Liver (tissue), 9 donors: ENCODE results near the gene CUX1. TPM values are rescaled to one million over a fixed set of nuclear protein-coding genes. Genes with fewer than 3 reads are reported as not detected.
"Not testable (repeated sequence)": the region's sequence is repeated elsewhere in the genome, so short reads cannot be mapped to it uniquely, and the experiment has no call there.

ENCODE experiments used
- DNase-seq: peaks from one replicate; pipeline ENCODE4 v3.0.0-alpha.2; 2017; ENCODE audit warnings: low spot score
- H3K27ac ChIP-seq, 2 donors: one replicate each; pipeline ENCODE4 v1.7.0; 2013; ENCODE audit warnings: inconsistent platforms in 2 of 2, low read length in 2 of 2, control low read depth in 1 of 2, low read depth in 1 of 2, mild to moderate bottlenecking in 1 of 2
- H3K27me3 ChIP-seq, 4 donors: one replicate each; pipeline versions ENCODE4 v1.6.1 to v1.7.0; 2013; ENCODE audit warnings: low read length in 3 of 4, inconsistent platforms in 1 of 4, mild to moderate bottlenecking in 1 of 4, moderate library complexity in 1 of 4; ENCODE audit not compliant: control insufficient read depth in 4 of 4, insufficient read depth in 4 of 4
- H3K36me3 ChIP-seq, 4 donors: one replicate each; pipeline versions ENCODE4 v1.6.1 to v1.7.0; 2013; ENCODE audit warnings: low read length in 3 of 4, mild to moderate bottlenecking in 3 of 4, low read depth in 1 of 4, moderate library complexity in 1 of 4; ENCODE audit not compliant: control insufficient read depth in 4 of 4, insufficient read depth in 3 of 4
- H3K4me1 ChIP-seq, 4 donors: one replicate each; pipeline versions ENCODE4 v1.6.1 to v1.7.0; 2013; ENCODE audit warnings: low read length in 3 of 4, mild to moderate bottlenecking in 3 of 4, moderate library complexity in 1 of 4; ENCODE audit not compliant: control insufficient read depth in 4 of 4, insufficient read depth in 4 of 4
- H3K4me3 ChIP-seq, 3 donors: one replicate each; pipeline versions ENCODE4 v1.6.1 to v1.7.0; 2013; ENCODE audit warnings: low read length in 3 of 3, control low read depth in 1 of 3, low read depth in 1 of 3, mild to moderate bottlenecking in 1 of 3
- H3K9ac ChIP-seq, 2 donors: one replicate each; pipeline ENCODE4 v1.7.0; 2013; ENCODE audit warnings: low read length in 2 of 2, mild to moderate bottlenecking in 2 of 2, moderate library complexity in 2 of 2, control low read depth in 1 of 2, low read depth in 1 of 2
- H3K9me3 ChIP-seq, 4 donors: one replicate each; pipeline versions ENCODE4 v1.6.1 to v1.7.0; 2013; ENCODE audit warnings: low read length in 3 of 4; ENCODE audit not compliant: control insufficient read depth in 4 of 4
- ATF3 ChIP-seq: IDR thresholded peaks from 2 replicates; pipeline ENCODE4 v1.6.1; 2016; ENCODE audit warnings: antibody characterized with exemption
- EGR1 ChIP-seq, 2 donors: IDR thresholded peaks; 2 replicates each; pipeline ENCODE4 v1.6.1; 2016 to 2018; ENCODE audit warnings: antibody characterized with exemption in 2 of 2, low read depth in 2 of 2
- FOXA1 ChIP-seq: IDR thresholded peaks from 2 replicates; pipeline ENCODE4 v1.6.1; 2016; ENCODE audit warnings: antibody characterized with exemption
- FOXA2 ChIP-seq: IDR thresholded peaks from 2 replicates; pipeline ENCODE4 v1.6.1; 2016; ENCODE audit warnings: antibody characterized with exemption
- HNF4A ChIP-seq, 2 donors: conservative IDR thresholded peaks; 2 replicates each; pipeline ENCODE4 v1.6.1; 2016; ENCODE audit warnings: antibody characterized with exemption in 2 of 2, mild to moderate bottlenecking in 2 of 2
- HNF4G ChIP-seq: IDR thresholded peaks from 2 replicates; pipeline ENCODE4 v1.6.1; 2016; ENCODE audit warnings: antibody characterized with exemption
- JUND ChIP-seq, 2 donors: IDR thresholded peaks; 2 replicates each; pipeline ENCODE4 v1.6.1; 2016; ENCODE audit warnings: antibody characterized with exemption in 2 of 2
- RAD21 ChIP-seq, 2 donors: IDR thresholded peaks; 2 replicates each; pipeline ENCODE4 v1.6.1; 2016; ENCODE audit warnings: antibody characterized with exemption in 2 of 2, mild to moderate bottlenecking in 2 of 2
- RXRA ChIP-seq, 2 donors: IDR thresholded peaks; 2 replicates each; pipeline ENCODE4 v1.6.1; 2017 to 2018; ENCODE audit warnings: antibody characterized with exemption in 2 of 2, mild to moderate bottlenecking in 1 of 2
- SP1 ChIP-seq: IDR thresholded peaks from 2 replicates; pipeline ENCODE4 v1.6.1; 2018; ENCODE audit warnings: antibody characterized with exemption, mild to moderate bottlenecking
- YY1 ChIP-seq: IDR thresholded peaks from 2 replicates; pipeline ENCODE4 v1.6.1; 2016; ENCODE audit warnings: antibody characterized with exemption, mild to moderate bottlenecking
- WGBS: extraction: QIAGEN DNeasy Blood & Tissue Kit; methylation state at CpG from one replicate; pipeline ENCODE4 v1.1.7; 2013; 5-methylcytosine and 5-hydroxymethylcytosine counted together
- polyA plus RNA-seq, 2 donors: library from polyadenylated mRNA; stranded (reverse) in 1 of 2; unstranded in 1 of 2; fragments of 200-250 nt in 1 of 2; fragments of >200 nt in 1 of 2; fragmentation: Nextera tagmentation in 1 of 2; extraction: Ambion mirVana in 1 of 2; gene quantifications; one replicate each; pipeline versions ENCODE4 v1.2.1 to v1.2.3, GENCODE V29; 2013 to 2015
- total RNA-seq, 2 donors: library from RNA; depleted of rRNA; stranded (reverse); fragments of >200 nt; gene quantifications; one replicate each; pipeline ENCODE4 v1.2.3, GENCODE V29; 2014
- TF ChIP-seq, protein P1 (sequence below): IDR thresholded peaks from 2 replicates; pipeline ENCODE4 v1.6.1; 2016; ENCODE audit warnings: antibody characterized with exemption
- TF ChIP-seq, protein P2 (sequence below): fragments of 150-350 bp; IDR thresholded peaks from 2 replicates; pipeline ENCODE4 v1.5.1; 2017; ENCODE audit warnings: improper control_type of control experiment, low read depth, low read length; ENCODE audit not compliant: missing input control
- donor health status: healthy.
- donor health status: healthy.
- donor health status: healthy.
- donor health status: healthy.
- donor health status: healthy.

Gene CUX1
- total and polyA plus RNA-seq, 4 donors = 18.6 to 40.6 (median 21.4) TPM

DNA sequence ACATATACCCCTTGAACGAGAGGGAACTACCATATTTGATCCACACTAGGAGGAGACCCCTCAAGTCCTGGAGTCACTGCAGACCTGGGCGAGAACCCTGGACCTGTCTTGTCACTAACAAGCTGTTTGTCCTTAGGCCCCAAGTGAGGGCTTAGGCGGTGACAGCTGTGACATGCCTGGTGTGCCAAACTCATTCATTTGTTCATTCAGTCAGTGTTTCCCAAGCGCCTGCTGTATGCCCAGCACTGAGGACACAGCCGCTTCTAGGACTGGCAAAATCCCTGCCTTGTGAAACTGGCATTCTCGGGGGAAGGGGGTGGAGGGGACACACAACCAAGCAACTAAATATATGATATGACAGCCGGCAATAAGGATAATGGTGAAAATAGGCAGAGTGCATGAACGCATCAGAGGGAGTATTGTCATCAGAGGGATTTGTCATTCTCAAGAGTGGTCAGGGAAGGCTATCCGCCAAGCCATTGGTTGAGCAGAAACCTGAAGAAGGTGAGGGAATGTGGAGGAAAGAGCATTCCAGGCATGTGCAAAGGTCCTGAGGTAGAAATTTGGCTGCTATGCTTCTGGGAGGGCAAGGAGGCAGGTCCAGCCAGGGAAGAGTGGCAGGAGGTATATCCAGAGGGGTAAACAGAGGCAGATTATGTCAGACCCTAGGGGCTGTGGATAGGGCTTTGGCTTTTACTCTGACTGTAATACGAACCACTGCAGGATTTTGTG is 480.2 kb downstream of the CUX1 start:
- WGBS = 96% methylated on average over 10 of the region's 10 CpGs
- peaks cover 0 to 5% (median 0%) of the 10 kb centered on the region in 4 donors for H3K4me1 ChIP-seq
- DNase-seq = no peak

DNA sequence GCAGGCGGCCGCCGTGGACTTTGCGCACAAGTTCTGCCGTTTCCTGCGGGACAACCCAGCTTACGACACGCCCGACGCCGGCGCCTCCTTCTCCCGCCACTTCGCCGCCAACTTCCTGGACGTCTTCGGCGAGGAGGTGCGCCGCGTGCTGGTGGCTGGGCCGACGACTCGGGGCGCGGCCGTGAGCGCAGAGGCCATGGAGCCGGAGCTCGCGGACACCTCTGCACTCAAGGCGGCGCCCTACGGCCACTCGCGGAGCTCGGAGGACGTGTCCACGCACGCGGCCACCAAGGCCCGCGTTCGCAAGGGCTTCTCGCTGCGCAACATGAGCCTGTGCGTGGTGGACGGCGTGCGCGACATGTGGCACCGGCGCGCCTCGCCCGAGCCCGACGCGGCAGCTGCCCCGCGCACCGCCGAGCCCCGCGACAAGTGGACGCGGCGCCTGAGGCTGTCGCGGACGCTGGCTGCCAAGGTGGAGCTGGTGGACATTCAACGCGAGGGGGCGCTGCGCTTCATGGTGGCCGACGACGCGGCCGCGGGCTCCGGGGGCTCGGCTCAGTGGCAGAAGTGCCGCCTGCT is 483.3 kb downstream of the CUX1 start:
- H3K4me1 ChIP-seq = peaks cover 0 to 6% (median 0%) of the 10 kb centered on the region in 4 donors

More for the DNA sequence above, 480.2 kb downstream of the CUX1 start:
- Histone ChIP-seq H3K36me3 (no peaks in the 10 kb centered on the region), H3K4me3 (no peak overlapping the region), H3K9ac (no peak overlapping the region), H3K27ac (no peak overlapping the region), H3K9me3 (no peaks in the 10 kb centered on the region), H3K27me3 (no peaks in the 10 kb centered on the region)
- TF ChIP-seq JUND (IDR thresholded peaks at IDR 0.05) (no peak), EGR1 (IDR thresholded peaks at IDR 0.05; ENCODE audit: low read depth in 2 of 2) (no peak), SP1 (no peak), FOXA2 (no peak), RXRA (IDR thresholded peaks at IDR 0.05) (no peak), HNF4A (conservative IDR thresholded peaks at IDR 0.05) (no peak), HNF4G (no peak), YY1 (no peak), ATF3 (no peak), FOXA1 (no peak)
- TF ChIP-seq, protein P1, sequence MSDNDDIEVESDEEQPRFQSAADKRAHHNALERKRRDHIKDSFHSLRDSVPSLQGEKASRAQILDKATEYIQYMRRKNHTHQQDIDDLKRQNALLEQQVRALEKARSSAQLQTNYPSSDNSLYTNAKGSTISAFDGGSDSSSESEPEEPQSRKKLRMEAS = no peak
- TF ChIP-seq, protein P2, sequence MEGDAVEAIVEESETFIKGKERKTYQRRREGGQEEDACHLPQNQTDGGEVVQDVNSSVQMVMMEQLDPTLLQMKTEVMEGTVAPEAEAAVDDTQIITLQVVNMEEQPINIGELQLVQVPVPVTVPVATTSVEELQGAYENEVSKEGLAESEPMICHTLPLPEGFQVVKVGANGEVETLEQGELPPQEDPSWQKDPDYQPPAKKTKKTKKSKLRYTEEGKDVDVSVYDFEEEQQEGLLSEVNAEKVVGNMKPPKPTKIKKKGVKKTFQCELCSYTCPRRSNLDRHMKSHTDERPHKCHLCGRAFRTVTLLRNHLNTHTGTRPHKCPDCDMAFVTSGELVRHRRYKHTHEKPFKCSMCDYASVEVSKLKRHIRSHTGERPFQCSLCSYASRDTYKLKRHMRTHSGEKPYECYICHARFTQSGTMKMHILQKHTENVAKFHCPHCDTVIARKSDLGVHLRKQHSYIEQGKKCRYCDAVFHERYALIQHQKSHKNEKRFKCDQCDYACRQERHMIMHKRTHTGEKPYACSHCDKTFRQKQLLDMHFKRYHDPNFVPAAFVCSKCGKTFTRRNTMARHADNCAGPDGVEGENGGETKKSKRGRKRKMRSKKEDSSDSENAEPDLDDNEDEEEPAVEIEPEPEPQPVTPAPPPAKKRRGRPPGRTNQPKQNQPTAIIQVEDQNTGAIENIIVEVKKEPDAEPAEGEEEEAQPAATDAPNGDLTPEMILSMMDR = no peak

GRCh38 chr7:102301367-102301766 is 483.9 kb downstream of the CUX1 start:
- 91% methylated on average over 14 of the region's 14 CpGs for WGBS
- H3K4me1 ChIP-seq, H3K9ac ChIP-seq: not testable (repeated sequence)

More for the DNA sequence above, 483.3 kb downstream of the CUX1 start:
- H3K9me3 ChIP-seq = no peaks in the 10 kb centered on the region
- 38% methylated on average over 84 of the region's 84 CpGs for WGBS
- H3K4me3 ChIP-seq = no peak overlapping the region
- TF ChIP-seq RAD21 (IDR thresholded peaks at IDR 0.05) (no peak), ATF3 (no peak), FOXA1 (no peak)
- H3K9ac ChIP-seq = no peak overlapping the region
- no peak overlapping the region for H3K27ac ChIP-seq
- H3K36me3 ChIP-seq = no peaks in the 10 kb centered on the region
- no peak for DNase-seq
- no peaks in the 10 kb centered on the region for H3K27me3 ChIP-seq

More at GRCh38 chr7:102301367-102301766, 483.9 kb downstream of the CUX1 start:
- not testable (repeated sequence) for H3K9me3 ChIP-seq, H3K36me3 ChIP-seq, H3K27ac ChIP-seq, H3K4me3 ChIP-seq, H3K27me3 ChIP-seq, DNase-seq
